Brain pericyte (primary cell): ENCODE results near the gene RIN3.

Experiments used
- DNase-seq: peaks from one replicate; pipeline ENCODE4 v3.0.0-alpha.2; 2012; ENCODE audit warnings: low read depth, low spot score

RIN3 gene

GRCh38 chr14:92646952-92647796, 133.6 kb downstream of the RIN3 start:
- DNase-seq: no peak

- no peak for DNase-seq
Observed at GRCh38 chr14:92647797-92648279, 134.3 kb downstream of the RIN3 start.

- no peak for DNase-seq
Observed at GRCh38 chr14:92649066-92649465, 135.5 kb downstream of the RIN3 start.

GRCh38 chr14:92649934-92650545, 136.5 kb downstream of the RIN3 start:
- no peak for DNase-seq

GRCh38 chr14:92650581-92651105, 137.1 kb downstream of the RIN3 start:
- no peak for DNase-seq

GRCh38 chr14:92651106-92651757, 137.7 kb downstream of the RIN3 start:
- no peak for DNase-seq

GRCh38 chr14:92651758-92652406, 138.3 kb downstream of the RIN3 start:
- no peak for DNase-seq

- no peak for DNase-seq
Observed at GRCh38 chr14:92652413-92653151, 139.0 kb downstream of the RIN3 start.

GRCh38 chr14:92653162-92653651, 139.6 kb downstream of the RIN3 start:
- DNase-seq: no peak

- no peak for DNase-seq
Observed at GRCh38 chr14:92654239-92654901, 140.8 kb downstream of the RIN3 start.

- no peak for DNase-seq
Observed at GRCh38 chr14:92655419-92656201, 142.0 kb downstream of the RIN3 start.

GRCh38 chr14:92656306-92657081, 142.9 kb downstream of the RIN3 start:
- DNase-seq: no peak

- no peak for DNase-seq
Observed at GRCh38 chr14:92657457-92658142, 144.0 kb downstream of the RIN3 start.

GRCh38 chr14:92658160-92658559, 144.6 kb downstream of the RIN3 start:
- no peak for DNase-seq

- DNase-seq: no peak
Observed at GRCh38 chr14:92658684-92659083, 145.1 kb downstream of the RIN3 start.

- no peak for DNase-seq
Observed at GRCh38 chr14:92659765-92660561, 146.4 kb downstream of the RIN3 start.

- DNase-seq: no peak
Observed at GRCh38 chr14:92660571-92660970, 147.0 kb downstream of the RIN3 start.
